ENCODE results near the gene FBXO45. TPM values are rescaled to one million over a fixed set of nuclear protein-coding genes. Genes with fewer than 3 reads are reported as not detected.
"Not testable (repeated sequence)": the region's sequence is repeated elsewhere in the genome, so short reads cannot be mapped to it uniquely, and the experiment has no call there.

FBXO45 gene
- total RNA-seq, 4 donors from 2014 or later = 7.5 to 25.7 (median 17.3) TPM

GRCh38 chr3:196633555-196634151, 65.2 kb downstream of the FBXO45 start:
- Histone ChIP-seq H3K4me3 (peak overlapping the region; percentile 79), H3K36me3 (no peaks in the 10 kb centered on the region), H3K27ac (peak overlapping the region; percentile 91), H3K27me3 (no peaks in the 10 kb centered on the region), H3K9me3 (no peaks in the 10 kb centered on the region), H3K4me1 (peaks cover 25% of the 10 kb centered on the region)
- 82% methylated on average over 12 of the region's 12 CpGs for WGBS
- DNase-seq (ENCODE audit: low spot score in 2 of 2) = no peak
- TF ChIP-seq EP300 (IDR thresholded peaks at IDR 0.05) (no peak), CTCF (IDR thresholded peaks at IDR 0.05) (no peak), POLR2AphosphoS5 (IDR thresholded peaks at IDR 0.05) (no peak), POLR2A (IDR thresholded peaks at IDR 0.05) (no peak)

GRCh38 chr3:196634224-196634623, 65.8 kb downstream of the FBXO45 start:
- 81% methylated on average over 10 of the region's 10 CpGs for WGBS

GRCh38 chr3:196634829-196635228, 66.4 kb downstream of the FBXO45 start:
- 82% methylated on average over 7 of the region's 7 CpGs for WGBS
- no peak overlapping the region for H3K4me3 ChIP-seq
- peaks cover 3% of the 10 kb centered on the region for H3K27me3 ChIP-seq
- no peak for DNase-seq (ENCODE audit: low spot score in 2 of 2)
- H3K4me1 ChIP-seq = peaks cover 37% of the 10 kb centered on the region
- H3K9me3 ChIP-seq = no peaks in the 10 kb centered on the region
- no peak for TF ChIP-seq POLR2AphosphoS5 (IDR thresholded peaks at IDR 0.05)
- TF ChIP-seq EP300 (IDR thresholded peaks at IDR 0.05) = no peak
- TF ChIP-seq CTCF (IDR thresholded peaks at IDR 0.05) = no peak
- TF ChIP-seq POLR2A (IDR thresholded peaks at IDR 0.05) = no peak
- peak overlapping the region; percentile 38 for H3K27ac ChIP-seq
- no peaks in the 10 kb centered on the region for H3K36me3 ChIP-seq

More at GRCh38 chr3:196634224-196634623, 65.8 kb downstream of the FBXO45 start:
- no peak for DNase-seq (ENCODE audit: low spot score in 2 of 2)
- peaks cover 31% of the 10 kb centered on the region for H3K4me1 ChIP-seq
- H3K27ac ChIP-seq = peak overlapping the region; percentile 91
- no peaks in the 10 kb centered on the region for H3K36me3 ChIP-seq
- no peaks in the 10 kb centered on the region for H3K9me3 ChIP-seq
- TF ChIP-seq POLR2A (IDR thresholded peaks at IDR 0.05) = no peak
- no peak for TF ChIP-seq EP300 (IDR thresholded peaks at IDR 0.05)
- no peak for TF ChIP-seq CTCF (IDR thresholded peaks at IDR 0.05)
- no peak for TF ChIP-seq POLR2AphosphoS5 (IDR thresholded peaks at IDR 0.05)
- peak overlapping the region; percentile 79 for H3K4me3 ChIP-seq
- H3K27me3 ChIP-seq = no peaks in the 10 kb centered on the region

GRCh38 chr3:196636369-196637349, 68.2 kb downstream of the FBXO45 start:
- Histone ChIP-seq H3K27me3 (peaks cover 3% of the 10 kb centered on the region), H3K4me1 (peaks cover 33% of the 10 kb centered on the region), H3K27ac (peak overlapping the region; percentile 2), H3K36me3 (no peaks in the 10 kb centered on the region), H3K9me3 (no peaks in the 10 kb centered on the region), H3K4me3 (peak overlapping the region; percentile 4)
- DNase-seq (ENCODE audit: low spot score in 2 of 2) = no peak
- WGBS = 45% methylated on average over 17 of the region's 20 CpGs
- TF ChIP-seq EP300 (IDR thresholded peaks at IDR 0.05) (no peak), POLR2A (IDR thresholded peaks at IDR 0.05) (no peak), CTCF (IDR thresholded peaks at IDR 0.05) (no peak), POLR2AphosphoS5 (IDR thresholded peaks at IDR 0.05) (no peak)

GRCh38 chr3:196637941-196638340, 69.5 kb downstream of the FBXO45 start:
- H3K4me1 ChIP-seq = peaks cover 25% of the 10 kb centered on the region
- not testable (repeated sequence) for H3K9me3 ChIP-seq; H3K27me3 ChIP-seq; DNase-seq (ENCODE audit: low spot score in 2 of 2); H3K27ac ChIP-seq; H3K36me3 ChIP-seq; H3K4me3 ChIP-seq
- WGBS = 82% methylated on average over 4 of the region's 4 CpGs

Other genes with a start within 250 kb of the FBXO45 start
- gene TM4SF19, start 230.3 kb upstream of the FBXO45 start, total RNA-seq = under 1 TPM in 2 of 4 donors, not detected in 2; 0.68 to 0.89 TPM
- 10 to 100 TPM; 21.7 to 48.6 (median 33.8) TPM for gene UBXN7, start 136.2 kb upstream of the FBXO45 start, total RNA-seq
- gene RNF168, start 64.9 kb upstream of the FBXO45 start, total RNA-seq = 10 to 100 TPM; 22.2 to 40.6 (median 32.6) TPM
- not detected for gene SMCO1, start 53.3 kb upstream of the FBXO45 start, total RNA-seq
- gene WDR53, start 106 bp upstream of the FBXO45 start, total RNA-seq = 1 to 10 TPM; 3.1 to 9.7 (median 7.7) TPM
- 1 to 10 TPM in 3 of 4 donors, under 1 TPM in 1; 0.95 to 4.5 (median 1.5) TPM for gene NRROS, start 71.0 kb downstream of the FBXO45 start, total RNA-seq
- under 1 TPM; 0.26 to 0.68 (median 0.49) TPM for gene CEP19, start 143.6 kb downstream of the FBXO45 start, total RNA-seq
- gene PIGX, start 143.7 kb downstream of the FBXO45 start, total RNA-seq = 10 to 100 TPM; 16.3 to 30.7 (median 24.4) TPM
- 10 to 100 TPM; 29.6 to 42.8 (median 33.5) TPM for gene PAK2, start 171.2 kb downstream of the FBXO45 start, total RNA-seq

Data from suprapubic skin (tissue), 4 donors.